Astrocyte of the cerebellum (primary cell): Measurements from ENCODE around the gene KRT81.
"Not testable (repeated sequence)": the region's sequence is repeated elsewhere in the genome, so short reads cannot be mapped to it uniquely, and the experiment has no call there.

Source experiments
- DNase-seq: peaks from one replicate; pipeline ENCODE4 v3.0.0-alpha.2; 2011; ENCODE audit warnings: low read depth
- H3K4me3 ChIP-seq: 2 replicates; pipeline ENCODE4 v1.5.1; 2011; ENCODE audit warnings: mild to moderate bottlenecking, low read depth, low read length, moderate library complexity
- in situ Hi-C: cut with HindIII; loops from 2 replicates; pipeline ENCODE4 v1.10.0; 2017; ENCODE audit warnings: low sequenced_read_pairs
- TF ChIP-seq, protein P1 (sequence below): IDR thresholded peaks from 2 replicates; pipeline ENCODE4 v1.5.1; 2012; ENCODE audit warnings: low read length, low read depth, moderate library complexity, mild to moderate bottlenecking; ENCODE audit errors: missing control alignments

Gene KRT81

GRCh38 chr12:52307836-52308805 lies 16.8 kb upstream of the KRT81 start:
- in situ Hi-C loops = no loop called here
- no peak for DNase-seq
- TF ChIP-seq, protein P1, sequence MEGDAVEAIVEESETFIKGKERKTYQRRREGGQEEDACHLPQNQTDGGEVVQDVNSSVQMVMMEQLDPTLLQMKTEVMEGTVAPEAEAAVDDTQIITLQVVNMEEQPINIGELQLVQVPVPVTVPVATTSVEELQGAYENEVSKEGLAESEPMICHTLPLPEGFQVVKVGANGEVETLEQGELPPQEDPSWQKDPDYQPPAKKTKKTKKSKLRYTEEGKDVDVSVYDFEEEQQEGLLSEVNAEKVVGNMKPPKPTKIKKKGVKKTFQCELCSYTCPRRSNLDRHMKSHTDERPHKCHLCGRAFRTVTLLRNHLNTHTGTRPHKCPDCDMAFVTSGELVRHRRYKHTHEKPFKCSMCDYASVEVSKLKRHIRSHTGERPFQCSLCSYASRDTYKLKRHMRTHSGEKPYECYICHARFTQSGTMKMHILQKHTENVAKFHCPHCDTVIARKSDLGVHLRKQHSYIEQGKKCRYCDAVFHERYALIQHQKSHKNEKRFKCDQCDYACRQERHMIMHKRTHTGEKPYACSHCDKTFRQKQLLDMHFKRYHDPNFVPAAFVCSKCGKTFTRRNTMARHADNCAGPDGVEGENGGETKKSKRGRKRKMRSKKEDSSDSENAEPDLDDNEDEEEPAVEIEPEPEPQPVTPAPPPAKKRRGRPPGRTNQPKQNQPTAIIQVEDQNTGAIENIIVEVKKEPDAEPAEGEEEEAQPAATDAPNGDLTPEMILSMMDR = no peak
- H3K4me3 ChIP-seq = peak overlapping the region; percentile 32

- in situ Hi-C loops = no loop called here
- H3K4me3 ChIP-seq = no peak overlapping the region
- no peak for DNase-seq
- TF ChIP-seq, protein P1 = no peak
Measured at GRCh38 chr12:52306731-52307130, 15.4 kb upstream of the KRT81 start.

- DNase-seq = no peak
- in situ Hi-C loops = no loop called here
- H3K4me3 ChIP-seq = no peak overlapping the region
- TF ChIP-seq, protein P1 = peak; percentile 38
Measured at GRCh38 chr12:52305921-52306705, 14.8 kb upstream of the KRT81 start.

DNA sequence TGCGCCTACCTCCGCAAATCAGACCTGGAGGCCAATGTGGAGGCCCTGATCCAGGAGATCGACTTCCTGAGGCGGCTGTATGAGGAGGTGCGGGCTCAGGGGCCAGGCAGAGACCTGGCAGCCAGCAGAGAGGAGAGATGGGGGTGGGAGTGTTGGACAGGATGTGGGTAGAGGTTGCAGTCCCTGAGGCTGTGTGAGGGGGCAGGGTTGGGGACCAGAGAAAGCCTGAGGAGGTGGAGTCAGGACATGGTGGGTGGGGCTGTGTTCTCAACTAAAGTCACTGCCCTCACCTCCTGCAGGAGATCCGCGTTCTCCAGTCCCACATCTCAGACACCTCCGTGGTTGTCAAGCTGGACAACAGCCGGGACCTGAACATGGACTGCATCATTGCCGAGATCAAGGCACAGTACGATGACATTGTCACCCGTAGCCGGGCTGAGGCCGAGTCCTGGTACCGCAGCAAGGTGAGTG lies 13.6 kb upstream of the KRT81 start:
- DNase-seq, in situ Hi-C loops: not testable (repeated sequence)

GRCh38 chr12:52302242-52302914 lies 11.0 kb upstream of the KRT81 start:
- DNase-seq, in situ Hi-C loops, H3K4me3 ChIP-seq: not testable (repeated sequence)

More for the DNA sequence above, 13.6 kb upstream of the KRT81 start:
- not testable (repeated sequence) for H3K4me3 ChIP-seq

GRCh38 chr12:52301721-52302120 lies 10.4 kb upstream of the KRT81 start:
- DNase-seq, in situ Hi-C loops, H3K4me3 ChIP-seq: not testable (repeated sequence)

DNA sequence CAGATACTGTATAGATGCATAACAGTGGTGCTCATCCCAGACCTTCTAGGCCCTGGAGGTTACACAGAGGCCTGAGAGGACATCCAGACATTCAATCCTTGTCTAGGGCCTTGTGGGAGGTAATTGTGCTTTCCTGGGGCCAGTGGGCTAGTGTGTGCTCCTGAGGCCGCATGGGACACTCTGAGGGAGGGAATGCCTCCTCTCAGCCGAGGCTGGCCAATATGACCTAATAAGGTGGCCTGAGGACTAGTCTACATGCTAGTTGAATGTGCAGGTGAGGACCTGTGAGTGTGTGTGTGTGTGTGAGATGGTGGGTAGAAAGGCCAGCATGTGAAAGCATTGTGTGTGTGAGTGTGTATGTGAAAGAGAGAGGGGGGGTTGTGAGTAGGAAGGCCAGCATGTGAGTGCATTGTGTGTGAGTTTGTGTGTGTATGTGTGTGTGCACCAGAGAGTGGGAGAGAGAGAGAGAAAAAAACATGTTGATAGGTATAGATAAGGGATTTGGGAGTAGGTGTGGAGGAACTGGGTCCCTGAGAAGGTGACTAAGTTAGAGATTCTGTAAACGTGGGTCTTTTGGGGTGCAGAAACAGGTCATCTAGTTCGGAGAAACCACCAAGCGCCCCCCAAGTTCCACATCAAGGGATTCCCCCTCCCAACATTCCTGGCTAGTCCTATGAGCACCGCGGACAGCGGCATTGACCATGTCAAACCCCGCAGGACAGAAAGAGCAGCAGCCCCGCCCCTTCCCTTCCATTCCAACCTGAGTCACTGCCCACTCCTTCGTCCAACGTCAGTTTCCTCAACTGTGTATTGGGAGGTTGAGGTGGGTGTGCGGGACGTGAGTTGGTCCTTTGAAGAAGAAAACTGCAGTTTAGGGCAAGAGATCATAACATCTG lies 9.7 kb upstream of the KRT81 start:
- H3K4me3 ChIP-seq = no peak overlapping the region
- no peak for DNase-seq
- in situ Hi-C loops = no loop called here
- TF ChIP-seq, protein P1 = no peak
